Uterus (tissue), 4 donors: Measurements from ENCODE around the gene TLE5. TPM values are rescaled to one million over a fixed set of nuclear protein-coding genes. Genes with fewer than 3 reads are reported as not detected.

ENCODE experiments used
- DNase-seq, 2 donors: peaks; one replicate each; pipeline ENCODE4 v3.0.0-alpha.2; 2019 to 2020
- H3K27ac ChIP-seq, 2 donors: fragments of 200-600 bp; sonication (generic); 1 replicate in 1 of 2; 2 replicates in 1 of 2; pipeline ENCODE4 v1.5.1; 2016 to 2018
- H3K27me3 ChIP-seq, 2 donors: fragments of 200-600 bp; sonication (generic); one replicate each; pipeline ENCODE4 v1.5.1; 2018 to 2019; ENCODE audit warnings: control low read depth in 1 of 2
- H3K36me3 ChIP-seq, 2 donors: fragments of 200-600 bp; sonication (generic); one replicate each; pipeline ENCODE4 v1.5.1; 2019; ENCODE audit warnings: control low read depth in 1 of 2
- H3K4me1 ChIP-seq, 2 donors: fragments of 200-600 bp; sonication (generic); one replicate each; pipeline ENCODE4 v1.5.1; 2018 to 2019; ENCODE audit warnings: control low read depth in 1 of 2
- H3K4me3 ChIP-seq, 2 donors: fragments of 200-600 bp; sonication (generic); 1 replicate in 1 of 2; 2 replicates in 1 of 2; pipeline ENCODE4 v1.5.1; 2018 to 2019; ENCODE audit warnings: mild to moderate bottlenecking in 1 of 2
- H3K9me3 ChIP-seq, 2 donors: fragments of 200-600 bp; sonication (generic); one replicate each; pipeline ENCODE4 v1.5.1; 2019; ENCODE audit warnings: control low read depth in 1 of 2
- CTCF ChIP-seq, 4 experiments: fragments of 200-600 bp in 2 of 4; fragments of 450-650 bp in 2 of 4; sonication (generic) in 2 of 4; IDR thresholded peaks; one replicate each; pipeline ENCODE4 v1.5.1; 2016 to 2019; ENCODE audit warnings: antibody characterized with exemption in 4 of 4, mild to moderate bottlenecking in 2 of 4, moderate library complexity in 1 of 4
- POLR2A ChIP-seq, 2 donors: fragments of 450-650 bp; IDR thresholded peaks; one replicate each; pipeline ENCODE4 v1.6.1; 2016; ENCODE audit warnings: antibody characterized with exemption in 2 of 2, mild to moderate bottlenecking in 1 of 2, moderate library complexity in 1 of 2
- intact Hi-C: fragments of 100-400 bp; cut with DNase I; formaldehyde crosslinking; loops from one replicate; pipeline ENCODE4 v1.15.1; 2023; ENCODE audit warnings: low total_unique reads
- total RNA-seq, 4 donors: library from RNA; depleted of rRNA in 3 of 4; stranded (reverse); fragments of >200 nt in 3 of 4; gene quantifications; one replicate each; pipeline versions ENCODE4 v1.1.0 to v1.2.4, GENCODE V29; 2014 to 2023
- donor health status: DM: yes; HTN: yes; CAD: no.

Gene TLE5
- total RNA-seq, 4 donors from 2014 or later = 86.1 to 644 (median 429) TPM

GRCh38 chr19:3042621-3043267 lies 19.6 kb downstream of the TLE5 start:
- Histone ChIP-seq H3K27me3 (no peaks in the 10 kb centered on the region), H3K36me3 (no peaks in the 10 kb centered on the region), H3K4me1 (peaks cover 0 to 6% of the 10 kb centered on the region in 2 donors), H3K4me3 (no peak overlapping the region), H3K9me3 (no peaks in the 10 kb centered on the region), H3K27ac (peak overlapping the region; percentile 74 to 80)
- no peak for DNase-seq
- intact Hi-C loops = no loop called here
- TF ChIP-seq CTCF (IDR thresholded peaks at IDR 0.05) (no peak), POLR2A (IDR thresholded peaks at IDR 0.05) (no peak)

GRCh38 chr19:3041761-3042620 lies 20.3 kb downstream of the TLE5 start:
- H3K4me3 ChIP-seq = peak overlapping the region in 1 of 2 donors; percentile 20
- no peak for TF ChIP-seq CTCF (IDR thresholded peaks at IDR 0.05)
- intact Hi-C loops = no loop called here

GRCh38 chr19:3041327-3041726 lies 21.0 kb downstream of the TLE5 start:
- H3K27ac ChIP-seq = peak overlapping the region; percentile 74 to 80
- no peaks in the 10 kb centered on the region for H3K27me3 ChIP-seq
- no peaks in the 10 kb centered on the region for H3K36me3 ChIP-seq
- H3K4me1 ChIP-seq = peaks cover 0 to 6% of the 10 kb centered on the region in 2 donors
- no peak for DNase-seq
- intact Hi-C loops = no loop called here
- TF ChIP-seq POLR2A (IDR thresholded peaks at IDR 0.05) (no peak), CTCF (IDR thresholded peaks at IDR 0.05) (no peak)
- no peaks in the 10 kb centered on the region for H3K9me3 ChIP-seq
- peak overlapping the region in 1 of 2 donors; percentile 20 for H3K4me3 ChIP-seq

More at GRCh38 chr19:3041761-3042620, 20.3 kb downstream of the TLE5 start:
- no peaks in the 10 kb centered on the region for H3K27me3 ChIP-seq
- H3K9me3 ChIP-seq = no peaks in the 10 kb centered on the region
- H3K27ac ChIP-seq = peak overlapping the region; percentile 74 to 80
- H3K36me3 ChIP-seq = no peaks in the 10 kb centered on the region
- H3K4me1 ChIP-seq = peaks cover 0 to 6% of the 10 kb centered on the region in 2 donors
- DNase-seq = peak; percentile 50 to 62

GRCh38 chr19:3039641-3040077 lies 22.6 kb downstream of the TLE5 start:
- H3K27me3 ChIP-seq = no peaks in the 10 kb centered on the region
- intact Hi-C loops = no loop called here
- DNase-seq = peak in 1 of 2 donors; percentile 25
- TF ChIP-seq POLR2A (IDR thresholded peaks at IDR 0.05) = no peak
- TF ChIP-seq CTCF (IDR thresholded peaks at IDR 0.05) = no peak
- H3K27ac ChIP-seq = peak overlapping the region in 1 of 2 donors; percentile 11
- no peaks in the 10 kb centered on the region for H3K36me3 ChIP-seq
- no peak overlapping the region for H3K4me3 ChIP-seq
- H3K4me1 ChIP-seq = peaks cover 0 to 7% of the 10 kb centered on the region in 2 donors
- H3K9me3 ChIP-seq = no peaks in the 10 kb centered on the region

GRCh38 chr19:3039125-3039524 lies 23.2 kb downstream of the TLE5 start:
- intact Hi-C loops = no loop called here

More at GRCh38 chr19:3039125-3039524, 23.2 kb downstream of the TLE5 start:
- no peaks in the 10 kb centered on the region for H3K9me3 ChIP-seq
- H3K27me3 ChIP-seq = no peaks in the 10 kb centered on the region
- TF ChIP-seq POLR2A (IDR thresholded peaks at IDR 0.05) (no peak), CTCF (IDR thresholded peaks at IDR 0.05) (no peak)
- H3K36me3 ChIP-seq = no peaks in the 10 kb centered on the region
- peaks cover 0 to 12% of the 10 kb centered on the region in 2 donors for H3K4me1 ChIP-seq
- H3K4me3 ChIP-seq = no peak overlapping the region
- no peak overlapping the region for H3K27ac ChIP-seq
- no peak for DNase-seq
